GM13976 (cell line): ENCODE data around the gene GJD2.

Experiments
- DNase-seq: peaks from one replicate; pipeline ENCODE4 v3.0.0; 2012; ENCODE audit warnings: low spot score
- CTCF ChIP-seq: IDR thresholded peaks from 2 replicates; pipeline ENCODE4 v1.5.1; 2012; ENCODE audit warnings: borderline replicate concordance, mild to moderate bottlenecking; ENCODE audit not compliant: insufficient read depth; ENCODE audit errors: extremely low read depth, missing control alignments, control extremely low read depth
- in situ Hi-C: fragments of 300-500 bp; cut with MboI; formaldehyde crosslinking; loops from one replicate; pipeline ENCODE4 v1.12.0; 2022; ENCODE audit warnings: low sequenced_read_pairs, mixed read lengths, inconsistent platforms; ENCODE audit not compliant: unreplicated experiment

The GJD2 gene

GRCh38 chr15:34790121-34790520 lies 35.3 kb upstream of the GJD2 start:
- DNase-seq = no peak
- TF ChIP-seq CTCF = no peak
- in situ Hi-C loops = no loop called here

GRCh38 chr15:34789326-34789725 lies 34.5 kb upstream of the GJD2 start:
- no peak for DNase-seq
- TF ChIP-seq CTCF = no peak
- in situ Hi-C loops = no loop called here

GRCh38 chr15:34786206-34786605 lies 31.4 kb upstream of the GJD2 start:
- in situ Hi-C loops = no loop called here
- no peak for TF ChIP-seq CTCF
- DNase-seq = no peak

GRCh38 chr15:34783991-34784390 lies 29.2 kb upstream of the GJD2 start:
- no peak for TF ChIP-seq CTCF
- DNase-seq = no peak

GRCh38 chr15:34783431-34783830 lies 28.6 kb upstream of the GJD2 start:
- DNase-seq = no peak
- in situ Hi-C loops = no loop called here
- no peak for TF ChIP-seq CTCF

More at GRCh38 chr15:34783991-34784390, 29.2 kb upstream of the GJD2 start:
- in situ Hi-C loops = no loop called here

GRCh38 chr15:34782901-34783300 lies 28.1 kb upstream of the GJD2 start:
- DNase-seq = no peak
- no peak for TF ChIP-seq CTCF

GRCh38 chr15:34780725-34781124 lies 25.9 kb upstream of the GJD2 start:
- no peak for DNase-seq
- in situ Hi-C loops = no loop called here
- TF ChIP-seq CTCF = no peak

More at GRCh38 chr15:34782901-34783300, 28.1 kb upstream of the GJD2 start:
- in situ Hi-C loops = no loop called here
